ENCODE measurements around the gene TSPAN14. TPM values are rescaled to one million over a fixed set of nuclear protein-coding genes. Genes with fewer than 3 reads are reported as not detected.
"Not testable (repeated sequence)": the region's sequence is repeated elsewhere in the genome, so short reads cannot be mapped to it uniquely, and the experiment has no call there.

The TSPAN14 gene
- total RNA-seq, 1 donor from 2014 or later = 161 TPM

DNA sequence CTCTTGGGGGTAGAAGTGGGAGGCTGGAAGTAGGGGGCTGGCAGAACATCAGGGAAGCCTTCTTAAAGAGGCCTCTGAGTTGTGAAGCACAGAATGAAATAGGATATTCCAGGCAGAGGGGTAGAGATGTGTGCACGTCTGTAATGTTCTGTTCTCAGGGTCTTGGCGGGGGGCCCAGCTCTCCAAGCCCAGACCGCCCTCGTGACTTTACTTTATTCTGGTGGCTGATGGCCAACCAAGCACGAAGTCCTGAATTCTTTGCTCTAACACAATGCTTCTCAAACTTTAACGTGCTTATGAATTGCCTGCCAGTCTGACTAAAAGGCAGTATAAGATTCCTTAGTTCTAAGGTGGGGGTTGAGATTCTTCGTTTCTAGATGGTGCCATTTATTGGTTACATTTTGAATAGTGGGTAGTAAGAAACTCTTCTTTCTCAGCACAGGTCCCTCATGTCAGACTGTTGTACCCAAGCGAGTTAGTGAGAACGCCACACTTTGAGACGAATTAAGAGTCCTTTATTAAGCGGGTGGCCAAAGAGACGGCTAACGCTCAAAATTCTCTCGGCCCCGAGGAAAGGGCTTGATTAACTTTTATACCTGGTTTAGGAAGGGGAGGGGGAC lies 37.5 kb upstream of the TSPAN14 start:
- intact Hi-C loops (cut with DNase I) = no loop called here
- no peak overlapping the region for H3K27ac ChIP-seq
- peaks cover 0 to 5% of the 10 kb centered on the region in 2 donors for H3K36me3 ChIP-seq
- H3K27me3 ChIP-seq = no peaks in the 10 kb centered on the region
- H3K4me1 ChIP-seq = peaks cover 0 to 8% of the 10 kb centered on the region in 2 donors
- DNase-seq (ENCODE audit: low spot score in 2 of 2) = peak in 1 of 2 donors; percentile 65
- no peak for TF ChIP-seq CTCF (IDR thresholded peaks at IDR 0.05)
- H3K4me3 ChIP-seq = no peak overlapping the region
- H3K9me3 ChIP-seq = no peaks in the 10 kb centered on the region

- H3K27ac ChIP-seq; H3K9me3 ChIP-seq; DNase-seq (ENCODE audit: low spot score in 2 of 2); H3K4me3 ChIP-seq; H3K4me1 ChIP-seq; H3K36me3 ChIP-seq; intact Hi-C loops (cut with DNase I); H3K27me3 ChIP-seq: not testable (repeated sequence)
Measured at GRCh38 chr10:80417256-80417655, 36.9 kb upstream of the TSPAN14 start.

GRCh38 chr10:80421050-80421706 lies 32.9 kb upstream of the TSPAN14 start:
- TF ChIP-seq CTCF (IDR thresholded peaks at IDR 0.05) = no peak
- no peaks in the 10 kb centered on the region for H3K27me3 ChIP-seq
- peaks cover 10 to 31% of the 10 kb centered on the region in 2 donors for H3K36me3 ChIP-seq
- no peaks in the 10 kb centered on the region for H3K9me3 ChIP-seq
- no peak overlapping the region for H3K4me3 ChIP-seq
- intact Hi-C loops (cut with DNase I) = no loop called here
- H3K27ac ChIP-seq = no peak overlapping the region
- no peak for DNase-seq (ENCODE audit: low spot score in 2 of 2)
- H3K4me1 ChIP-seq = peaks cover 0 to 4% of the 10 kb centered on the region in 2 donors

DNA sequence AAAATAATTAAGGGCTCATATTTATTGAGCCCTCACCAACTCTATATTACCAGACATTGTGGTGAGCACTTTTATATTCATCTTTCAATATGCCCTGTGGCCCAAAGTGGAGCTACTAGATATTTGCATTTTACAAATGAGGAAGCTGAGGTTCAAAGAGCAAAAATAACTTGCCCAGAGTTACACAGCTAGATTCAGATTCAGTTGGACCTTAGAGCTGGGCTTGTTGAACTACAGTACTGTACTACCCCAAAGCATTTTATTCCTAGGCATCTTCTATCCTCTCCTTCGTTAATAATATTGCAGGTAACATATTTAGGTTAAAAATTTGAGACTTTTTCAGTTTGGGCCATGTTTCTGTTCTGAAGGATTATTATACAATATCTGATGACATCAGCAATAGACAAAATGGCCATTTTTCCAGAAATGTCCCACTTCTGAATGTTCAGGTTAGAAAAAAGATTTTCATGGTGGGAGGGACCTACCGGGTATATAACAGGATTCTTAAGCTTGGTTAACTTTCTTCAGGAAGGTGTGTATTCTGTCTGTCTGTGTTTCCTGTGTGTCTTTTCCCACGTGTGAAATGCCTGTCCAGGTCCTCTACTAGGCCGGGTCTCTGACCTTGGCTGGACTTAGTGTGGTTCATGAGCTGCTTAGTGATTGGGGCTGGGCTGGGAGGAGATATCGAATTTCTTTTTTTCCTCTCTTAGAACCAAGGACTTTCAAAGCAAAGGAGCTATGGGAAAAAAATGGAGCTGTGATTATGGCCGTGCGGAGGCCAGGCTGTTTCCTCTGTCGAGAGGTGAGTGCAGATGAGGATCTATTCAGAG lies 32.2 kb upstream of the TSPAN14 start:
- no peak overlapping the region for H3K4me3 ChIP-seq
- H3K27ac ChIP-seq = no peak overlapping the region
- no peaks in the 10 kb centered on the region for H3K9me3 ChIP-seq
- peaks cover 16 to 38% of the 10 kb centered on the region in 2 donors for H3K36me3 ChIP-seq
- TF ChIP-seq CTCF (IDR thresholded peaks at IDR 0.05) = no peak
- intact Hi-C loops (cut with DNase I) = no loop called here
- no peaks in the 10 kb centered on the region for H3K4me1 ChIP-seq
- H3K27me3 ChIP-seq = no peaks in the 10 kb centered on the region
- no peak for DNase-seq (ENCODE audit: low spot score in 2 of 2)

DNA sequence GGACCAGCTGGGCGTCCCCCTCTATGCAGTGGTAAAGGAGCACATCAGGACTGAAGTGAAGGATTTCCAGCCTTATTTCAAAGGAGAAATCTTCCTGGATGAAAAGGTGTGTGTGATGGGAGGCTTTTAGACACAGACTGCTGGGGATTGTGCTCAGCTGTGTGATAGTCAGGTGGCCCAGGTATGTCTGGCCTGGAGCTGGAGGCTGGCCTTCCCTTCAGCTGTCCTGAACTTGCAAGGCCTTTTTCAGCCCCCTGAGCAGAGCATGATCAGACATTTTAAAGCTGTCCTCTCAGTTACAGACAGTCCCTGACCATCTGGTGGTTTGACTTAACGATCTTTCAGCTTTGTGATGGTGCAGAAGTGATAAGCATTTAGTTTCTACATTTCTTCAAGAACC lies 28.2 kb upstream of the TSPAN14 start:
- Histone ChIP-seq H3K4me1 (no peaks in the 10 kb centered on the region), H3K9me3 (no peaks in the 10 kb centered on the region), H3K27ac (no peak overlapping the region), H3K27me3 (no peaks in the 10 kb centered on the region), H3K36me3 (peaks cover 25 to 56% of the 10 kb centered on the region in 2 donors), H3K4me3 (no peak overlapping the region)
- DNase-seq (ENCODE audit: low spot score in 2 of 2) = no peak
- TF ChIP-seq CTCF (IDR thresholded peaks at IDR 0.05) = no peak
- intact Hi-C loops (cut with DNase I) = no loop called here

DNA sequence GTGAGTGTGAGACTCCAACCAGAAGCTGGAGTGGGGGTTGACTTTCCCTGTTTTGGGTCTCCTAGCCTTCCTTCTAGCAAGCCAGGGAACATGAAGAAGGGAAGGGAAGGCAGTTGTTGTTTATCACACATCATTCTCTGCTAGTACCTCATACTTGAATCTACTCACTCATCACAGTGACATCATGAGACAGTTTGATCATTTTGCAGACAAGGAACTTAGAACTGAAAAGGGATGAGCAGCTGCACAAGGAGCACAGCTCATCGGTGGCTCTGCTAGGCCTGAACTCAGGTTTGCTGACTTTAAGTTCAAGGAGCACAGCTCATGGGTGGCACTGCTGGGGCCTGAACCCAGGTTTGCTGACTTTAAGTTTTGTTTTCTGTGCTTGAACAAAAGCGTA lies 26.6 kb upstream of the TSPAN14 start:
- intact Hi-C loops (cut with DNase I) = no loop called here
- Histone ChIP-seq H3K4me3 (no peak overlapping the region), H3K4me1 (no peaks in the 10 kb centered on the region), H3K9me3 (no peaks in the 10 kb centered on the region), H3K27ac (no peak overlapping the region), H3K27me3 (no peaks in the 10 kb centered on the region), H3K36me3 (peaks cover 25 to 52% of the 10 kb centered on the region in 2 donors)
- no peak for DNase-seq (ENCODE audit: low spot score in 2 of 2)
- TF ChIP-seq CTCF (IDR thresholded peaks at IDR 0.05) = no peak

All from ascending aorta (tissue), 2 donors.